Measurements from ENCODE around the gene YIPF5.

Gene YIPF5

GRCh38 chr5:144122081-144122480, 48.4 kb downstream of the YIPF5 start:
- no peak for DNase-seq

GRCh38 chr5:144121577-144121976, 48.9 kb downstream of the YIPF5 start:
- DNase-seq = no peak

- no peak for DNase-seq
Observed at GRCh38 chr5:144120661-144121180, 49.7 kb downstream of the YIPF5 start.

DNA sequence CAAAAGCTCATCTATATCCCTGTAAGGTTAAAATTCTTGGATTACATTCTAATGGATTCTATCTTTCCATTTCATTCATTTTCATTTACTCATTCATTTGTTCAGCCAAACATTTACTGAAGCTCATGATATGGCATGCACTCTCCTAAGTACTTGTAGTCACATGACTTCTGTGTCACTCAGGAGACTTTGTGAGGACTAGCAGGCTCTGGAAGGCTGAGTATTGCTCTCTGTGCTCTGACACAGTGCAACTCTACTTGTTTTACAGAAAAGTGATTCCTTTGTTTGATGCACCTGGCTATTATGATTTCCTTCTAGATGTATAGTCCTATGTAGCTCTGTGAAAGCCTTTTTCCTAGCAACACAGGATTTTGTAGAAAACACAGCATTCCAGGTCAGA, 53.0 kb downstream of the YIPF5 start:
- DNase-seq = no peak

- no peak for DNase-seq
Observed at GRCh38 chr5:144114571-144114970, 55.9 kb downstream of the YIPF5 start.

All from NCI-H524 (cell line).